Esophagus squamous epithelium (tissue), 4 donors: ENCODE measurements around the gene CA11.

Source experiments
- CTCF ChIP-seq, 6 experiments: fragments of 450-650 bp in 4 of 6; fragments of 200-600 bp in 2 of 6; sonication (generic) in 2 of 6; IDR thresholded peaks; one replicate each; pipeline ENCODE4 v1.5.1; 2016 to 2019; ENCODE audit warnings: antibody characterized with exemption in 6 of 6, mild to moderate bottlenecking in 4 of 6, moderate library complexity in 4 of 6
- POLR2A ChIP-seq, 4 donors: fragments of 450-650 bp; IDR thresholded peaks; one replicate each; pipeline ENCODE4 v1.6.1; 2017; ENCODE audit warnings: antibody characterized with exemption in 4 of 4, mild to moderate bottlenecking in 4 of 4, moderate library complexity in 3 of 4

- TF ChIP-seq POLR2A (IDR thresholded peaks at IDR 0.05): no peak
- TF ChIP-seq CTCF (IDR thresholded peaks at IDR 0.05): no peak
Measured at GRCh38 chr19:48683349-48683748, 37.4 kb upstream of the CA11 start.
